SK-N-SH (cell line): Measurements from ENCODE around the gene SORCS3. TPM values are rescaled to one million over a fixed set of nuclear protein-coding genes. Genes with fewer than 3 reads are reported as not detected.

Source experiments
- CTCF ChIA-PET: fragments of 300-600, 350-600 bp; formaldehyde crosslinking; extraction: SDS; loops from one replicate; lab custom pipeline; 2021; lab: Yijun Ruan, JAX
- POLR2A ChIA-PET: fragments of 350-600 bp; sonication (Branson Sonifier 250); formaldehyde crosslinking; extraction: SDS; loops from one replicate; lab custom pipeline; 2020; ENCODE audit warnings: antibody characterized with exemption, inconsistent platforms; lab: Yijun Ruan, JAX
- DNase-seq: peaks from one replicate; pipeline ENCODE4 v3.0.0; 2012
- H2AFZ ChIP-seq: fragments of 200-600 bp; sonication (generic); 2 replicates; pipeline ENCODE4 v1.8.1; 2016; ENCODE audit warnings: antibody characterized with exemption, mild to moderate bottlenecking, low read depth
- H3F3A ChIP-seq: fragments of 200-600 bp; sonication (generic); replicated peaks from 2 replicates; pipeline ENCODE3; 2016; ENCODE audit warnings: antibody characterized with exemption, mild to moderate bottlenecking; ENCODE audit not compliant: insufficient read depth
- H3K27ac ChIP-seq, 2 experiments: fragments of 200-500 bp in 1 of 2; fragments of 200-600 bp in 1 of 2; sonication (Bioruptor generic) in 1 of 2; sonication (generic), shearing (Covaris generic) in 1 of 2; 2 replicates each; pipeline versions ENCODE4 v1.5.1 to v1.6.1; 2014 to 2016; ENCODE audit warnings: low read depth in 2 of 2, inconsistent platforms in 1 of 2, low read length in 1 of 2, mild to moderate bottlenecking in 1 of 2, mixed read lengths in 1 of 2
- H3K27me3 ChIP-seq: fragments of 200-600 bp; sonication (generic), shearing (Covaris generic); 2 replicates; pipeline ENCODE4 v1.6.1; 2016; ENCODE audit warnings: mixed run types; ENCODE audit not compliant: insufficient read depth
- H3K36me3 ChIP-seq, 2 experiments: fragments of 200-500 bp in 1 of 2; fragments of 200-600 bp in 1 of 2; sonication (Bioruptor generic) in 1 of 2; sonication (generic) in 1 of 2; replicated peaks in 1 of 2; 2 replicates each; pipeline versions ENCODE3 to v1.5.1; 2014 to 2016; ENCODE audit warnings: low read length in 1 of 2, mild to moderate bottlenecking in 1 of 2; ENCODE audit not compliant: insufficient read depth in 2 of 2, control insufficient read depth in 1 of 2
- H3K4me1 ChIP-seq, 2 experiments: fragments of 200-500 bp in 1 of 2; fragments of 200-600 bp in 1 of 2; sonication (Bioruptor generic) in 1 of 2; sonication (generic), shearing (Covaris generic) in 1 of 2; 2 replicates each; pipeline versions ENCODE4 v1.5.1 to v1.6.1; 2014 to 2016; ENCODE audit warnings: low read depth in 1 of 2, low read length in 1 of 2, mixed run types in 1 of 2; ENCODE audit not compliant: insufficient read depth in 2 of 2, control insufficient read depth in 1 of 2
- H3K4me2 ChIP-seq: fragments of 200-600 bp; sonication (generic), shearing (Covaris generic); 2 replicates; pipeline ENCODE4 v1.6.1; 2017; ENCODE audit warnings: mixed run types
- H3K4me3 ChIP-seq, 2 experiments: fragments of 200-500 bp in 1 of 2; fragments of 200-600 bp in 1 of 2; sonication (Bioruptor generic) in 1 of 2; sonication (generic), shearing (Covaris generic) in 1 of 2; 2 replicates each; pipeline versions ENCODE4 v1.5.1 to v1.8.1; 2014 to 2016; ENCODE audit warnings: low read depth in 2 of 2, inconsistent platforms in 1 of 2, low read length in 1 of 2, mild to moderate bottlenecking in 1 of 2, mixed read lengths in 1 of 2, moderate library complexity in 1 of 2
- H3K79me2 ChIP-seq: fragments of 200-600 bp; sonication (generic); 2 replicates; pipeline ENCODE4 v1.8.1; 2017; ENCODE audit warnings: mild to moderate bottlenecking; ENCODE audit not compliant: insufficient read depth
- H3K9ac ChIP-seq: fragments of 200-600 bp; sonication (generic); 2 replicates; pipeline ENCODE4 v1.6.1; 2017; ENCODE audit warnings: mixed run types
- H3K9me2 ChIP-seq: fragments of 200-600 bp; sonication (generic); 2 replicates; pipeline ENCODE4 v1.6.1; 2017; ENCODE audit warnings: mixed run types
- H3K9me3 ChIP-seq: fragments of 200-600 bp; sonication (generic); 2 replicates; pipeline ENCODE4 v1.6.1; 2017; ENCODE audit warnings: mixed run types, mild to moderate bottlenecking, moderate library complexity
- H4K20me1 ChIP-seq: fragments of 200-600 bp; sonication (generic); 2 replicates; pipeline ENCODE4 v1.6.1; 2017; ENCODE audit warnings: mild to moderate bottlenecking, mixed run types; ENCODE audit not compliant: insufficient read depth
- CHD2 ChIP-seq: fragments of 150-350 bp; IDR thresholded peaks from 2 replicates; pipeline ENCODE4 v1.6.1; 2018; ENCODE audit warnings: low read length; ENCODE audit not compliant: partially characterized antibody
- CTCF ChIP-seq: fragments of 200-600 bp; sonication (generic); IDR thresholded peaks from 2 replicates; pipeline ENCODE4 v1.6.1; 2017; ENCODE audit warnings: antibody characterized with exemption, mild to moderate bottlenecking, moderate library complexity
- EP300 ChIP-seq, 2 experiments: IDR thresholded peaks; 2 replicates each; pipeline versions ENCODE4 v1.4.0 to v1.6.1; 2012; ENCODE audit warnings: borderline replicate concordance in 1 of 2, low read depth in 1 of 2, low read length in 1 of 2
- EZH2phosphoT487 ChIP-seq: fragments of 200-600 bp; sonication (generic); IDR thresholded peaks from 2 replicates; pipeline ENCODE4 v1.6.1; 2017; ENCODE audit warnings: low read depth, mixed run types, mild to moderate bottlenecking, antibody characterized with exemption, moderate library complexity, borderline replicate concordance
- FOSL2 ChIP-seq: IDR thresholded peaks from 2 replicates; pipeline ENCODE4 v1.4.0; 2012; ENCODE audit warnings: low read depth, mild to moderate bottlenecking, moderate library complexity, borderline replicate concordance
- FOXJ3 ChIP-seq: sonication (generic); formaldehyde crosslinking; IDR thresholded peaks from 2 replicates; pipeline ENCODE4 v1.5.1; 2020; ENCODE audit warnings: mild to moderate bottlenecking, missing genetic modification reagents
- FOXM1 ChIP-seq: IDR thresholded peaks from 2 replicates; pipeline ENCODE4 v1.4.0; 2012; ENCODE audit warnings: low read depth, mild to moderate bottlenecking
- IRF3 ChIP-seq: fragments of 150-350 bp; IDR thresholded peaks from 2 replicates; pipeline ENCODE4 v1.6.1; 2016; ENCODE audit warnings: mild to moderate bottlenecking, low read depth, low read length
- JUND ChIP-seq: IDR thresholded peaks from 2 replicates; pipeline ENCODE4 v1.4.0; 2012
- MXI1 ChIP-seq: IDR thresholded peaks from 2 replicates; pipeline ENCODE4 v1.6.1; 2012; ENCODE audit warnings: mild to moderate bottlenecking, low read depth, low read length, improper control_type of control experiment
- PBX3 ChIP-seq: IDR thresholded peaks from 2 replicates; pipeline ENCODE4; 2012
- RAD21 ChIP-seq: IDR thresholded peaks from 2 replicates; pipeline ENCODE4 v1.6.1; 2012; ENCODE audit warnings: mild to moderate bottlenecking, low read length
- RCOR1 ChIP-seq: fragments of 150-350 bp; IDR thresholded peaks from 2 replicates; pipeline ENCODE4 v1.6.1; 2017; ENCODE audit warnings: antibody characterized with exemption, low read length
- RFX5 ChIP-seq: IDR thresholded peaks from 2 replicates; pipeline ENCODE4 v1.6.1; 2012; ENCODE audit warnings: mild to moderate bottlenecking, improper control_type of control experiment, low read length
- RXRA ChIP-seq: IDR thresholded peaks from 2 replicates; pipeline ENCODE4 v1.4.0; 2012; ENCODE audit warnings: low read depth, mild to moderate bottlenecking, borderline replicate concordance
- SIN3A ChIP-seq: IDR thresholded peaks from 2 replicates; pipeline ENCODE4 v1.6.1; 2012; ENCODE audit warnings: low read depth, mild to moderate bottlenecking, low read length, moderate library complexity, borderline replicate concordance
- SMC3 ChIP-seq: IDR thresholded peaks from 2 replicates; pipeline ENCODE4 v1.6.1; 2012; ENCODE audit warnings: low read depth, low read length, improper control_type of control experiment
- TAF1 ChIP-seq: IDR thresholded peaks from 2 replicates; pipeline ENCODE4 v1.6.1; 2012; ENCODE audit warnings: low read depth, mild to moderate bottlenecking, low read length, moderate library complexity, borderline replicate concordance
- TCF12 ChIP-seq: IDR thresholded peaks from 2 replicates; pipeline ENCODE4 v1.4.0; 2012
- TEAD4 ChIP-seq: IDR thresholded peaks from 2 replicates; pipeline ENCODE4 v1.4.0; 2012; ENCODE audit warnings: mild to moderate bottlenecking, borderline replicate concordance; ENCODE audit not compliant: insufficient read depth
- YY1 ChIP-seq: IDR thresholded peaks from 2 replicates; pipeline ENCODE4 v1.4.0; 2012; ENCODE audit warnings: low read depth, mild to moderate bottlenecking
- WGBS: methylation state at CpG from one replicate; pipeline ENCODE4 v1.1.6; 2017; ENCODE audit warnings: low lambda C conversion rate; 5-methylcytosine and 5-hydroxymethylcytosine counted together
- polyA plus RNA-seq, 3 experiments: library from polyadenylated mRNA; depleted of rRNA; stranded (reverse); fragments of >200 nt; gene quantifications; 2 replicates each; pipeline ENCODE4 v1.2.3, GENCODE V29; 2012

The SORCS3 gene
- polyA plus RNA-seq, 1 of the 3 experiments (the other 2 are of a cell fraction): not detected

- Histone ChIP-seq H3K9me3 (no peaks in the 10 kb centered on the region), H3K79me2 (no peaks in the 10 kb centered on the region), H3K4me1 (no peaks in the 10 kb centered on the region), H4K20me1 (no peaks in the 10 kb centered on the region), H3F3A (no peaks in the 10 kb centered on the region), H3K27me3 (no peaks in the 10 kb centered on the region), H3K27ac (no peak overlapping the region), H2AFZ (no peak overlapping the region), H3K9ac (no peak overlapping the region), H3K36me3 (no peaks in the 10 kb centered on the region), H3K9me2 (no peaks in the 10 kb centered on the region), H3K4me2 (no peak overlapping the region), H3K4me3 (no peak overlapping the region)
- DNase-seq: no peak
- ChIA-PET POLR2A (no interaction called here), CTCF (no interaction called here)
- WGBS: 74% methylated on average over 5 of the region's 7 CpGs
- TF ChIP-seq FOSL2: no peak
- no peak for TF ChIP-seq RCOR1
- no peak for TF ChIP-seq PBX3
- no peak for TF ChIP-seq CTCF
- no peak for TF ChIP-seq MXI1
- TF ChIP-seq SMC3: no peak
- TF ChIP-seq CHD2: no peak
- TF ChIP-seq SIN3A: no peak
- TF ChIP-seq FOXJ3 (CRISPR knock-in tag): no peak
- no peak for TF ChIP-seq EZH2phosphoT487
- no peak for TF ChIP-seq RFX5
- TF ChIP-seq RXRA: no peak
- TF ChIP-seq EP300 (IDR thresholded peaks at IDR 0.05; ENCODE audit: borderline replicate concordance in 1 of 2, low read depth in 1 of 2, low read length in 1 of 2): no peak
- TF ChIP-seq TCF12: no peak
- no peak for TF ChIP-seq YY1
These were observed 637.3 kb downstream of the SORCS3 start for GRCh38 chr10:105278439-105278838.

- no peaks in the 10 kb centered on the region for H3K9me2 ChIP-seq
- no peak overlapping the region for H3K4me3 ChIP-seq
- no peak overlapping the region for H3K27ac ChIP-seq
- ChIA-PET POLR2A (no interaction called here), CTCF (no interaction called here)
- H3K4me1 ChIP-seq: no peaks in the 10 kb centered on the region; a peak in 1 of 4 replicates
- H3K79me2 ChIP-seq: no peaks in the 10 kb centered on the region
- no peaks in the 10 kb centered on the region for H3K9me3 ChIP-seq
- H2AFZ ChIP-seq: no peak overlapping the region
- H3K36me3 ChIP-seq: no peaks in the 10 kb centered on the region
- no peak for DNase-seq
- H3F3A ChIP-seq: no peaks in the 10 kb centered on the region
- no peaks in the 10 kb centered on the region for H3K27me3 ChIP-seq
- no peak overlapping the region for H3K9ac ChIP-seq
- no peaks in the 10 kb centered on the region for H4K20me1 ChIP-seq
- H3K4me2 ChIP-seq: no peak overlapping the region
- TF ChIP-seq TEAD4 (no peak), MXI1 (no peak), SMC3 (no peak), CHD2 (no peak), EP300 (IDR thresholded peaks at IDR 0.05; ENCODE audit: borderline replicate concordance in 1 of 2, low read depth in 1 of 2, low read length in 1 of 2) (no peak), TAF1 (no peak), FOXM1 (no peak), FOXJ3 (CRISPR knock-in tag) (no peak), JUND (no peak), CTCF (no peak), IRF3 (no peak), RCOR1 (no peak), RAD21 (no peak)
These were observed 638.0 kb downstream of the SORCS3 start for GRCh38 chr10:105279101-105279500.
